Fibroblast of skin of scalp (primary cell): Measurements from ENCODE around the gene ZNG1F.
"Not testable (repeated sequence)": the region's sequence is repeated elsewhere in the genome, so short reads cannot be mapped to it uniquely, and the experiment has no call there.

Experiments
- DNase-seq: peaks from one replicate; pipeline ENCODE4 v3.0.0-alpha.2; 2013

The ZNG1F gene

DNA sequence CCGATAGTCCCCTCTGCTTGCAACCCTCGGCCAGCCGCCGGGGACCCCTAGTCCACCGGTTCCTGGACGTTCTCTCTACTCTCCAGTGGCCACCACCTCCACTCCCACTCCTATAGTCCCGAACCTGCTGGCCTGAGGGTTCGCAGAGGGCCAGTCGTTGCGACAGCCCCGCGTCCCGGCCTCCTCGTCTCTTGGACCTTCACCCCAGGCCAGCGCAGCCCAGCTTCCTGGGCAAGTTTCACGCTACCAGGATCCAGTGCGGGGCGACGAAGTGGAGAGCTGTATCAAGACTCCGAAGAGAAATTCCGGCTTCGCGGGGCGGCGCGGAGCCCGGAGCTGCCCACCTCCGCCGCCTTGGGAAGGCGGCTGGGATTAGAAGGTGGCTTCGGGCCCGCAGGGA, 65.7 kb downstream of the ZNG1F start:
- DNase-seq, result not testable (repeated sequence)

DNA sequence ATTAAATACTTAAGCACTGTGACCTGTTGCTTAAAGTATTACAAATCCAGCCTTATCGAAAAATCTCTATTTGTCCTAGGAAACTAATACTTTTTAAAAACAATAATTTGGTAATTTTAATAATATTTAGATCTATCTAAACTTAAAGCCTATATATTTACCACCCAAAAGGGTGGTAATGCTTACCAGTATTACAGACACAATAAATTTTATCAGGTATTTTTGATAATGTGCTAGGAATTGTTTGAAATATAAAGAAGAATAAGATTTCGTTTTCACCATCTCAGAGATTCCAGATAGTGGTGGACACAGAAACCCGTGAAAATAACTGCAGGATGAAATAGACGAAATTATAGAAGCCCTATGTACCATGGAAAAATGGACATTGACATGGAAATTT, 68.4 kb downstream of the ZNG1F start:
- DNase-seq, result not testable (repeated sequence)

DNA sequence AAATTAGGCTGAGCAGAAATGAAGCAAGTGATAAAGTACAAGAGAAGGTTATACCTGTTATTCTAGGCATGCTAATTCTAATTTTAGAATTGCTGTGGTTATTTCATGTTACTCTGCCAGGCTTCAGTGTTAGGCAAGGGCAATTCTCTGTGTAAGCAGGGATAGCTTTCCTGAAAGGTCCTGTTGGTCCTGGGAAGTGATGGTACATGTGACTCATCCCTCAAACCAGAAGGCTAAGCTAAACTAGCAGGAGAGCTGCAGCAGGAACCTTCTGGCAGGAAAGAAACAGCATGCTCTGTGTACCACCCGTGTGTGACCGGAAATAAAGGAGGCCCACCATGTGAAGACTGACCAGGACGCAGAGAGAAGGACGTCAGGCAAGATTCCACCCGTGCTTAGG, 69.4 kb downstream of the ZNG1F start:
- DNase-seq, result not testable (repeated sequence)

DNA sequence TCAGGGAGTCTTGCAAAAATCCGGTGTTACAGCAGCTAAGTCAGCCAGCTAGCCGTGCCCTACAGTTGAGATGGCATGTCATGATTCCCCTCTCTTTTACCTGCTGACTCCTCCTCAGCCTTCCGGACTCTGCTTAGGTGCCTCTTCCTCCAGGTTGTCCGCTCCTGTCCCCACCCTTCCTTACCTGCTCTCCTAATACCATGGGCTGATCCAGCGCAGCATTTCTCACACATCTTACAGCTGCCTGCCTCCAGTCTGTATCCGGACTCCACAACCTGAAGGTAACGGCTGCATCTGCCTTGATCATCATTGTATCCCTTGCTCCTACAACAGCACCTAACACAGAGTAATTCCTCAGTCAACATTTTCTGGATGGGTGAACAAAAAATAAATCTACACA, 69.8 kb downstream of the ZNG1F start:
- DNase-seq, result not testable (repeated sequence)

DNA sequence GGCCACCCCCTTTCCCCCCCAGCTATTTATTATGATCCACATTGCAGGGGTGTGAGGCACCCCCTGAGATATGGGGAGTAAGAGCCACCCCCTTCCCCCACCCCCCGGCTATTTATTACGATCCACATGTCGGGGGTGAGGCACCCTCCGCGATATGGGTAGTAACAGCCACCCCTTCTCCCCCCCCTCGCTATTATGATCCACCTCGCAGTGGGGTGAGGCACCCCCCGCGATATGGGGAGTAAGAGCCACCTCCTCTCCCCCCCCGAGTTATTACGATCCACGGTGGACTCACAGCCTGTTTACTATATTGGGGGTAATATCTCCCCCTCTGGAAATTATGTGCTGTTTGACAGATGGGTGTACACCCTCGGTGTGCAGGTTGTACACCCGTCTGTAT, 75.8 kb downstream of the ZNG1F start:
- not testable (repeated sequence) for DNase-seq

DNA sequence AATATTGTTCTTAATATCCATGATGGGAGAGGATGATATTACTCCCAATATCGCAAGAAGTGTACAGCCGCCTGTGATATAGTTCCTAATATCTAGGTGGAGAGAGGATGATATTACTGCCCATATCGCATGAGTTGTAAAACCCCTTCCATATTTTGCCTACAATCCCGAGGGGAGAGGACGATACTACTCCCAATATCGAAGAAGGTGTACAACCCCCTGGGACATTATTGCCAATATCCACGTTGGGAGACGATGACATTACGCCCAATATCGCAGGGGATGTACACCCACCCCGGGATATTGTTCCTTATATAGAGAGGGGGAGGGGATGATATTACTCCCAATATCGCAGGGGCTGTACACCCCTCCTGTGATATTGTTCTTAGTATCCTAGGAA, 77.7 kb downstream of the ZNG1F start:
- DNase-seq, result not testable (repeated sequence)

DNA sequence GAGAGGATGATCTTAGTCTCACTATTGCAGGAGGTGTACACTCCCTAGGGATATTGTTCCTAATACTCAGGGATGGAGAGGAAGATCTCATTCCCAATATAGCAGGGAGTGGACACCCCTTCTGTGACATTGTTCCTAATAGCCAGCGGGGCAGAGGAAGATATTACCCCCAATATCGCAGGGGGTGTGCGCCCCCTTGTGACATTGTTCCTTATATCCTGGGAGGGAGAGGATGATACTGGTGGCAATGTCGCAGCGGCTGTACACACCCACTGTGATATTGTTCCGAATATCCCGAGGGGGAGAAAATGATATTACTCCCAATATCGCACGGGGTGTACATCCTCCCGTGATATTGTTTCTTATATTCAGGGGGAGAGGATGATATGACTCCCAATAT, 78.2 kb downstream of the ZNG1F start:
- DNase-seq, result not testable (repeated sequence)

DNA sequence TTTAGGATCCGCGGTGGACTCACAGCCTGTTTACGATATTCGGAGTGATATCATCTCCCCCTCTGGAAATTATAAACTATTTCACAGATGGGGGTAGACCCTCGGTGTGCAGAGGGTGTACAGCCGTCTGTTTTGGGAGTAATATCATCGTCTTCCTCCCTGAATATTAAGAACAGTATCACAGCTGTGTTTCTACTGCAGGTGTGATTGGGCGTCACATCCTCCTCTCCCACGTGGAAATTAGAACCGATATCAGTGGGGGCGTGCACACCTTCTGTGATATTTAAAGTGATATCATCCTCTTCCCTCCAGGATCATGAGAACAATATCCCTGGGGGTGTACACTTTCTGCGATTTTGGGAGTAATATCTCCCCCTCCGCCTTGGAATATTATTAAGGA, 79.9 kb downstream of the ZNG1F start:
- DNase-seq, result not testable (repeated sequence)

DNA sequence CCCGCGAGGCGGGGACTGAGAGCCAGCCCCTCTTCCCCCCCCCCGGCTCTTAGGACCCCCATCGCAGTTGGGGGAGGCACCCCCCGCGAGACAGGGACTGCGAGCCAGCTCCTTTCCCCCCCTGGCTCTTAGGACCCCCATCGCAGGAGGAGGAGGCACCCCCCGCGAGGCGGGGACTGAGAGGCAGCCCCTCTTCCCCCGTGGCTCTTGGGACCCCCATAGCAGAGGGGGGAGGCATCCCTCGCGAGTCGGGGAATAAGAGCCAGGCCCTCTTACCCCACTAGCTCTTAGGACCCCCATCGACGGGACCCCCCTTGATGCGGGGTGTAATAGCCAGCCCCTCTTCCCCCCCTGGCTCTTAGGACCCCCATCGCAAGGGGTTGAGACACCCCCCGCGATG, 80.3 kb downstream of the ZNG1F start:
- not testable (repeated sequence) for DNase-seq

DNA sequence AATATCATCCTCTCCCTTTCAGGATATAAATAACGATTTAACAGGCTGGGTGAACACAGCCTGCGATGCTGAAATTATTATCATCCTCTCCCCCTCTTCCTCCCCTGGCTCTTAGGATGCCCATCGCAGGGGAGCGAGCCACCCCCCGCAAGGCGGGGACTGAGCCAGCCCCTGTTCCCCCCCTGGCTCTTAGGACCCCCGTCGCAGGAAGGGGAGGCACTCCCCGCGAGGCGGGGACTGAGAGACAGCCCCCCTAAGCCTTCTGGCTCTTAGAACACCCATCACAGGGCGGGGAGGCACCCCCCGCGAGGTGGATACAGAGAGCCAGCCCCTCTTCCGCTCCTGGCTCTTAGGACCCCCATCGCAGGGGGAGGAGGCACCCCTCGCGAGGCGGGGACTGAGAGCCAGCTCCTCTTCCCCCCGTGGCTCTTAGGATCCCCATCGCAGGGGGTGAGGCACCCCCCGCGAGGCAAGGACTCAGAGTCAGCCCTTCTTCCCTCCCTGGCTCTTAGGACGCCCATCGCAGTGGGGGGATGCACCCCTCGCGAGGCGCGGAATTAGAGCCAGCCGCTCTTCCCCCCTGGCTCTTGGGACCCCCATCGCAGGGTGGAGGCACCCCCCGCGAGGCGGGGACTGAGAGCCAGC, 82.5 kb downstream of the ZNG1F start:
- DNase-seq, result not testable (repeated sequence)

DNA sequence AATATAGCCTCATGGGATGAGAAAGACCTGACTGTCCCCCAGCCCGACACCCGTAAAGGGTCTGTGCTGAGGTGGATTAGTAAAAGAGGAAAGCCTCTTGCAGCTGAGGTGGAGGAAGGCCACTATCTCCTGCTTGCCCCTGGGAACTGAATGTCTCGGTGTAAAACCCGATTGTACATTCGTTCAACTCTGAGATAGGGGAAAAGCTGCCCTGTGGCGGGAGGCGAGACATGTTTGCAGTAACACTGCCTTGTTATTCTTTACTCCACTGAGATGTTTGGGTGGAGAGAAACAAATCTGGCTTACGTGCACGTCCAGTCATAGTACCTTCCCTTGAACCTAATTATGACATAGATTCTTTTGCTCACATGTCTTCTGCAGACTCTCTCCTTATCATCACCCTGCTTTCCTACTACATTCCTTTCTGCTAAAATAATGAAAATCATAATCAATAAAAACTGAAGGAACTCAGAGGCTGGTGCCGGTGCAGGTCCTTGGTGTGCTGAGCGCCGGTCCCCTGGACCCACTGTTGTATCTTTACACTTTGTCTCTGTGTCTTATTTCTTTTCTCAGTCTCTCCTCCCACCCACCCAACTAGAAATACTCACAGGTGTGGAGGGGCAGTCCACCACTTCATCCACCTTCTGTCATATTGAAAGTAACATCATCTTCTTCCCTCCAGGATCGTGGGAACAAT, 83.4 kb downstream of the ZNG1F start:
- DNase-seq, result not testable (repeated sequence)

DNA sequence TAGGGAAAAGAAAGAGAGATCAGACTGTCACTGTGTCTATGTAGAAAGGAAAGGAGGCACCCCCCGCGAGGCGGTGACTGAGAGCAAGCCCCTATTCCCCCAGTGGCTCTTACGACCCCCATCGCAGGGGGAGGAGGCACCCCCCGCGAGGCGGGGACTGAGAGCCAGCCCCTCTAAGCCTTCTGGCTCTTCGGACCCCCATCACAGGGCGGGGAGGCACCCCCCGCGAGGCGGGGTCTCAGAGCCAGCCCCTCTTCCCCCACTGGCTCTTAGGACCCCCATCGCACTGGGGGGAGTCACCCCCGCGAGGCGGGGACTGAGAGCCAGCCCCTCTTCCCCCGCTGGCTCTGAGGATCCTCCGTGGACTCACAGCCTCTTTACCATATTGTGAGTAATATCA, 84.6 kb downstream of the ZNG1F start:
- DNase-seq, result not testable (repeated sequence)

DNA sequence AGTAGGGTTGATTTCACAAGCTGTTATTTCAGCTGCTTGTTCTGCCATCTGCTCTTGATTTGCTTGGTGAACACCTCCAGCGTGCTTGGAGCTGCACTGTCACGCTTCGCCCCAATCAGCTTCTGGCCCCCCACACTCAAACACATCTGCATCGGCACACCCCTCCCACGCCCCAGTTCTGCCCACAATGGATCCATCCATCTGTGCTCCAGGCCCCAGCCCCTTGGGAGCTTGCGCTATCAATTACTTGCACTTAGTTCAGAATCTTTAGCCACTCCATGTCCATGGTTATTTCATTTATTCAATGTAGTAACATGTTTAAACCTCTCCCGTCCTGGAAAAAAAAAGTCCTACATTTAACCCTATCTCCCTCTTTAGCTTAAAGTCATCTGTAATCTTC, 88.6 kb downstream of the ZNG1F start:
- DNase-seq, result not testable (repeated sequence)

DNA sequence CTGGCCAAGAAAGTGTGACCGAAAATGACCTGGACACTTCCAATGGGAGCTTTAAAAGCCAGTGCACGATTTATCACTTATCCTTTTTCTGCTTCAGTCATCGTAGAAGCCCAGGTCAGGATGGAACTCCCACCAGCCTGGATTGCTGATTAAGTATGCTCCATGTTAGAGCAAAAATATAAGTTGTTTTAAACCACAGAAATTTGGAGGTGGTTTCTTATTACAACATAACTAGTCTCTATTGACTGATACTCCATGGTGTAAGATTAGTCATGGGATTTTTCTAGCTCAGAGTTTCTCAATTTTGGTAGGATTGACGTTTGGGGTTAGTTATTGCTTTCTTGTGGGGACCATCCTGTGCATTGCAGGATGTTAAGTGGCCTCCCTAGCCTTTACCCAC, 90.4 kb downstream of the ZNG1F start:
- not testable (repeated sequence) for DNase-seq

DNA sequence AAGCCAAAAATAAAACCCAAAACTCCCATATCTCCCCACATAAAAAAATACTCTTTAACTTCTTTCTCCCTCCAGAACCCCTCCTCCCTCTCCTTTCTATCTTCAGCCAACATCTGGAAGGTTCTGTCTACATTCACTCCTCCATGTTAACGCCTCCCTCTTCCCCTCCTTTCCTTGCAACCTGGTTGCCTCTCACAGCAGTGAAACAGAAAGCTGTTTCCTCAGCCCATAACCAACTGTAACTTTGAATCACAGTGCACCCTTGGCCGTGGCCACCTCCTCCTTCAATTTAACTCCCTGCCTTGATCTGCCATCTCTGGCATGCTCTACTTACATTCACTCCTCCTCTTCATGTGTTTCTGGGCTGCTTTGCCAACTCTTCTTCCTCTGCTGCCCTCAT, 94.1 kb downstream of the ZNG1F start:
- not testable (repeated sequence) for DNase-seq

DNA sequence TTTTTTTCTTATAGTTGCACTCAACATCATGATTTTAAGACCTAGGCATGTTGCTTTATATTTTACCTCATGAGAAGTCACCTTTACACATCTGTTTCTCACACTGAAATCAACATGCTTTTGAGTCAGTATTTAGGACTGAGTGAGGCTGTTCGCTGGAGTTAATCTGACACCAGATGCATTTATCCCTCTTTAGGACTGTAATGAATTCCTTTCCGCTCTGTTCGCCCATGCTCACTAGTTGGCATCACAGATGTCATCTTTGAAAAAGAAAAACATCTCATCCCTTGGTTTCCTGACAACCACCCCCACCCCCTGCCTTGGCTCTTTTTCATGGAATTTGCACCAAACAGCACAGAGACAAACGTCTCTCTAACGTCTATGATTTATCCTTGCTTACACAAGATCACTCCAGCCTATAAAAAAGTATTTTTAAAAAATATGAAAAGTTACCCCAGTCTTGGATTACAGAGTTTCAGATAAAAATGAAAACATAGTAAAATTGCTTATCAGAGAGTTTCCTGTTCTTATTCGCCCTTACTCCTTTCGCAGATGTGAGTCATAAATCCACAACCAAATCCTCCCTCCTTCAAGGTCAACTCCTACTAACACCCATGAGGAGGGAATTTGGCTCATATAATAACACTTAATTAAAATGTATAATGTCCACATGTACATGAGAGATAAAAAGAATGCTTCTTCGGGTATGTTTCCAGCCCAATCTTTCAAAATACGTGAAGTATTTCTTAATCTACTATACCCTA, 94.9 kb downstream of the ZNG1F start:
- DNase-seq, result peak; percentile 18

DNA sequence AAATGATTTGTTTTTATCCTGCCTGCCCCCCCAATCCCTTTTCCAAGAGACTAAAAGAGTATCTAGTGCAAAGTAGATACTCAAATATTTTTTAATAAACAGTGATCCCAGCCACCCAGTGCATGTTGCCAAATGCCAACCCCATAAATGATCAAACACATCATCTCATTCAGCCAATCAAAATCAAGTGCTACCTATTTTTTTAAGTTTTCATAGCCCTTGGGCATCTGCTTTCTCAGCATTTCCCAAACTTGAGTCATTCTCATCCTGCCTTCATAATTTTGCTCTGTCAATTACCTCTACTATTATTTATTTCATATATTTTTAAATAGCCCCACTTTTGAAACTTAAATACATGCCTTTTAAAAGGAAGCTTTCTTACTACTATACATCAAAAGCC, 98.2 kb downstream of the ZNG1F start:
- not testable (repeated sequence) for DNase-seq

DNA sequence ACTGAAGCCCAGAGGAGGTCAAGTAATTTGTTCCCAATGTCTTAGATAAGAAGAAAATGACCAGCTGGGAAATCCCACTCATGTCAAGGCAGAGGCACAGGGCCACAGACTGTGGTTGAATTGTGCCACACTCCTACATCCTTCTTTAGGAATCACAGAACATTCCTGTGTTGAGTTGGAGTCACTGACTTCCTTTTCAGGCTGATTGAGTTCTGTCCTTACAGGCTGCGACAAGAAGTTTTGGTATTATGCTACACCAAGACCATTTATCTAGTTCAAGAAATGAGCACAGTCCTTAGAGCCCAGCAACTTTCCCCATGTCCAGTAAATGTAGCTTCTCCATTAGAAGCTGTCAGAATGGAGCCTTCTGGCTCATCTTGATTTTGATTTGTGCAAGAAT, 98.7 kb downstream of the ZNG1F start:
- not testable (repeated sequence) for DNase-seq

DNA sequence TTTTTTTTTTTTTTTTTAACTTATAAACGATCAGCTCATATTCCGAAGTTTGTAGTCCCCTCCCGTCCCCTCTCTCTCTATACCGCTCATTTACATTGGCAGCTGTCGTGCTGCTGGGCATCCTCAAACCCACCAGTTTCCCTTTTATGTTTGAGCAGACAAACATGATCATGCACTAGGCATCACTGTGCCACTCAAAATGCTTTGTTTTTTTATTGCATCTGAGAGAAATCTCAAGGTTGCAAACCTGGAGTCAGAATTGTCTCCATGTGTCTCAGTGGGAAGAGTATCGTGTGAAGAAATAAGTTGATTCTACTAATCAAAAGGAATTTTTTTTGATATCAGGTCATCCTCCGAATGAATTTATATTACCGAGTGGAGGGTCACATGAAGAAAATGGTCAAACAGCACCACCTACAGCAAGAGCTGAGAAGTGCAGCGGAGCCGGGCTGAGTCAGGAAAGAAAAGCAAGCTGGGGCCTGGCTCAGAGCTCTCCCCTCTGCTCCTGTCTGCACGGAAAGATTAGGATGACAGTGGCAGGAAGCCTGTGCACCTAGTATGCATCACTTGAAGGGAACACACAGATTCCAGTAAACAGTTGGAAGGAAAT, 100.6 kb downstream of the ZNG1F start:
- DNase-seq, result not testable (repeated sequence)

DNA sequence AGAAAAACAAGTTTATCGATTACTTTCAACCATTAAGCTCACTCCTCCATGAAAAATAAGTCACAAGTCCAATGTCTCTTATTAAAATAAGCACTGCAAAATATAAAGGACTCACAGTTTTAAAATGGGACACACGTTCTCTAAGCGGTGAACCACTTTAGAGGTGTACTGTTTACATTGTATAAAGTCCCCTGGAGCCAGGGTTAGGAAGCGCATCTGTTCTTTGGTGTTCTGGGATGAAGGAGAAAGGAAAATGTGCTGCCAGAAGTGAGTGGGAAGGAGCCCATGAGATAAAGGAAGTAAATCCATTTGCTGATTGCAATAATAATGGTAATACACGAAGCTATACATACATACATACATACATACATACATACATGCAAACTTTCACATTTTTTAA, 101.2 kb downstream of the ZNG1F start:
- DNase-seq, result not testable (repeated sequence)

DNA sequence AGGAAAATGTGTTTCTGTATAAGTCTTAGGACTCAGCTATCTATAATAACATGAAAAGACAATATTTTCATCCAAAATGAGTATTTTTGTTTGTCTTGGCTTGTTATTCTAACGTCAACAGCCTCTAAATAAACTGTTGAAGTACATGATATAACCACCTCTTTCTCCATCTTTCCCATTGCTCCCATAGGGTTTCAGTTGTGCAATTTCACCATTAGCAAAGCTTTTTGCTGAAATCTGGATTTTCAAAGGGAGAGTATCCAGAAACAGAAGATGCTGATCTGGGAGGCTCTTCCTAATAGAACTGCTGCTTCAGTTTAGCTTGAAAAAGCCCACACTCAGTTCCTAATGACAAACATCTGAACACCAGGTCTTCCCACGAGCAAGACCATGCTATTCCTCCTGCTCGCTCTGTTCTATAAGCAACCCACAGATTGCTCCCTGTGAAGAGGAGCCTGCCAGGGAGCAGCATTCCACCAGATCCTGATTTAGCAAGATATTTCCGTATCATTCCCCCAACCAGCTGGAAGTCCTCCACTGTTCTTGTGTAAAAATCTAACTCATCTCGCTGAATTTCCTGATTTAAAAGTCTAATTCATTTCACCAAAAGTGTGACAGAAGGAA, 101.8 kb downstream of the ZNG1F start:
- peak; percentile 49 for DNase-seq

DNA sequence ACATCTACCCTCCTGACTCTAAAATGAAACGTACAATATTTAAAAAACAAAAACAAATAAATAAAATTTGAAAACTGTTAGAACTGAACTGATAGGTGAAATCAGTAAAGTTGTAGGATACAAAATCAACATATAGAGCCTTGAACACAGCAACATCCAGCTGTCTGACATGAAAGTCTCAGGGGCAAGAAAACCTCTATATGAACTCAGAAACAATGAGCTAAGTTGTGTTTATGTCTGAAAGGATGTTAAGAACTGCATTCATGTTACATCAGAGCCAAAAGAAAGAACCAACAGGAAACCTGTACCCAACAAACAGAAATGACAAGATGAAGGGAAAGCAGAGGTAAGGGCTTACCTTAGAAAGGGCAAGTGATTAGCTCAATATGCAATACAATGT, 102.4 kb downstream of the ZNG1F start:
- not testable (repeated sequence) for DNase-seq

DNA sequence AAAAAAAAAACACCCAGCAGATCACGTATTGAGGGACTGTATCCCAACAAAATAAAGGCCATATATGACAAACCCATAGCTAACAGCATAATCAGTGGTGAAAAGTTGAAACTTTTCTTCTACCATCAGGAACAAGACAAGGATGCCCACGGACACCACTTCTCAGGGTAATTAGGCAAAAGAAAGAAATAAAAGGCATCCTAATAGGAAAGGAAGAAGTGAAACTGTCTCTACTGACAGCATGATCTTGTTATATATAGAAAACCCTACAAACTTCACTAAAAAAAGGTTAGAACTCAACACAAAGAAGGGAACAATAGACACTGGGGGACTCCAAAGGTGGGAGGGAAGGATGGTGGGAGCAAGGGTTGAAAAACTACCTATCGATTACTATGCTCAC, 102.9 kb downstream of the ZNG1F start:
- DNase-seq, result not testable (repeated sequence)
